ENCODE data around the gene ZNF10. TPM values are rescaled to one million over a fixed set of nuclear protein-coding genes. Genes with fewer than 3 reads are reported as not detected.

ZNF10 gene
- 10 to 100 TPM in 2 of 12 donors, 1 to 10 TPM in 9, not detected in 1; 3.1 to 11.2 (median 6.8) TPM for polyA plus RNA-seq (ENCODE audit: insufficient read length in 12 of 12)
- long read RNA-seq, donor 1, partial matches to known transcripts, result 0 of 1 reads
- long read RNA-seq, donor 1, other reads (novel, unspliced or antisense), result 0 of 1 reads
- long read RNA-seq, donor 2, result 0 reads
- long read RNA-seq, donor 3, result 0 reads
- long read RNA-seq, donor 4, result 0 reads
- long read RNA-seq, donor 5, result 0 reads
- long read RNA-seq, donor 6, result 0 reads
- long read RNA-seq, donor 7, result 0 reads
- long read RNA-seq, donor 8, result 0 reads
- long read RNA-seq, donor 9, partial matches to known transcripts, result 0 of 1 reads
- long read RNA-seq, donor 9, other reads (novel, unspliced or antisense), result 0 of 1 reads
- long read RNA-seq, donor 10, partial matches to known transcripts, result 0 of 1 reads
- long read RNA-seq, donor 10, other reads (novel, unspliced or antisense), result 0 of 1 reads
- long read RNA-seq, donor 11, full-length matches to known transcripts, result 1 of 1 reads
- long read RNA-seq, donor 11, partial matches to known transcripts, result 0 of 1 reads
- long read RNA-seq, donor 11, other reads (novel, unspliced or antisense), result 0 of 1 reads

GRCh38 chr12:133130038-133130807, at the start of gene ZNF10, which contains the start of gene ZNF891:
Gene ZNF10 (plus strand): TSS chr12:133130627. CDS start chr12:133144493, 13,866 bp downstream.
Gene ZNF891 (minus strand): TSS chr12:133130274. CDS start chr12:133121918, 8,356 bp downstream.
- DNase-seq, result peak; percentile 94

- peak; percentile 7 for DNase-seq
These were observed 49.2 kb upstream of the ZNF10 start for GRCh38 chr12:133081159-133081780.

GRCh38 chr12:133083345-133083744, 47.1 kb upstream of the ZNF10 start:
- DNase-seq, result no peak

GRCh38 chr12:133105620-133106019, 24.8 kb upstream of the ZNF10 start:
- DNase-seq, result no peak

- no peak for DNase-seq
These were observed 24.2 kb upstream of the ZNF10 start for GRCh38 chr12:133106253-133106652.

- DNase-seq, result no peak
These were observed 23.3 kb upstream of the ZNF10 start for GRCh38 chr12:133107121-133107520.

GRCh38 chr12:133108150-133108549, 22.3 kb upstream of the ZNF10 start:
- no peak for DNase-seq

- no peak for DNase-seq
These were observed 9.8 kb upstream of the ZNF10 start for GRCh38 chr12:133120385-133121191.

GRCh38 chr12:133124674-133125073, 5.8 kb upstream of the ZNF10 start:
- no peak for DNase-seq

- DNase-seq, result no peak
These were observed 924 bp upstream of the ZNF10 start for GRCh38 chr12:133129368-133130037.

- no peak for DNase-seq
These were observed 341 bp downstream of the ZNF10 start for GRCh38 chr12:133130808-133131128.

GRCh38 chr12:133135747-133136146, 5.3 kb downstream of the ZNF10 start:
- DNase-seq, result no peak

- DNase-seq, result no peak
These were observed 15.6 kb downstream of the ZNF10 start for GRCh38 chr12:133145981-133146380.

- no peak for DNase-seq
These were observed 25.8 kb downstream of the ZNF10 start for GRCh38 chr12:133156125-133156690.

GRCh38 chr12:133165776-133166175, 35.3 kb downstream of the ZNF10 start:
- DNase-seq, result no peak

GRCh38 chr12:133172491-133172890, 42.1 kb downstream of the ZNF10 start:
- no peak for DNase-seq

- DNase-seq, result no peak
These were observed 44.5 kb downstream of the ZNF10 start for GRCh38 chr12:133174901-133175300.

GRCh38 chr12:133180669-133181068, 50.2 kb downstream of the ZNF10 start:
- no peak for DNase-seq

GRCh38 chr12:133181238-133181959, 51.0 kb downstream of the ZNF10 start, which contains the start of gene ZNF268:
Gene ZNF268 (plus strand): TSS chr12:133181495. CDS start chr12:133181998, 503 bp downstream.
- DNase-seq, result peak; percentile 94

All from muscle of arm (tissue), 14 donors.